Prostate gland (tissue), 2 donors: Measurements from ENCODE around the gene MAP3K7. TPM values are rescaled to one million over a fixed set of nuclear protein-coding genes. Genes with fewer than 3 reads are reported as not detected.

Experiments used
- DNase-seq: peaks from one replicate; pipeline ENCODE4 v3.0.0-alpha.2; 2019; ENCODE audit warnings: low spot score
- H3K27ac ChIP-seq, 2 donors: fragments of 200-600 bp; sonication (generic); 2 replicates each; pipeline ENCODE4 v1.5.1; 2017 to 2019
- H3K27me3 ChIP-seq: fragments of 200-600 bp; sonication (generic); replicated peaks from 2 replicates; pipeline ENCODE4 v1.5.1; 2019; ENCODE audit not compliant: insufficient read depth
- H3K36me3 ChIP-seq, 2 donors: fragments of 200-600 bp; sonication (generic); 1 replicate in 1 of 2; 2 replicates in 1 of 2; pipeline versions ENCODE4 v1.5.1 to v1.8.1; 2017 to 2019
- H3K4me1 ChIP-seq: fragments of 200-600 bp; sonication (generic); replicated peaks from 2 replicates; pipeline ENCODE4 v1.5.1; 2019
- H3K4me3 ChIP-seq, 2 donors: fragments of 200-600 bp; sonication (generic); 2 replicates each; pipeline ENCODE4 v1.5.1; 2017 to 2019
- H3K9me3 ChIP-seq: fragments of 200-600 bp; sonication (generic); 2 replicates; pipeline ENCODE4 v1.5.1; 2017
- POLR2A ChIP-seq: fragments of 450-650 bp; IDR thresholded peaks from one replicate; pipeline ENCODE4 v1.6.1; 2016; ENCODE audit warnings: antibody characterized with exemption, mild to moderate bottlenecking
- POLR2AphosphoS5 ChIP-seq: sonication (generic); formaldehyde crosslinking; IDR thresholded peaks from one replicate; pipeline ENCODE4 v1.6.1; 2017; ENCODE audit warnings: antibody characterized with exemption
- WGBS: methylation state at CpG from one replicate; pipeline ENCODE4 v1.1.5; 2018; 5-methylcytosine and 5-hydroxymethylcytosine counted together
- intact Hi-C: fragments of 100-400 bp; cut with DNase I; formaldehyde crosslinking; loops from one replicate; pipeline ENCODE4 v1.14.2; 2022
- total RNA-seq, 2 donors: library from RNA; depleted of rRNA; stranded (reverse); fragments of >200 nt; gene quantifications; one replicate each; pipeline ENCODE4 v1.1.0, GENCODE V29; 2016
- TF ChIP-seq, protein P1 (sequence below), 4 experiments: fragments of 200-600 bp in 2 of 4; fragments of 450-650 bp in 2 of 4; sonication (generic) in 2 of 4; IDR thresholded peaks; 1 replicate in 3 of 4; 2 replicates in 1 of 4; pipeline ENCODE4 v1.5.1; 2016 to 2019; ENCODE audit warnings: antibody characterized with exemption in 4 of 4, mild to moderate bottlenecking in 2 of 4, moderate library complexity in 2 of 4

MAP3K7 gene
- total RNA-seq, 2 donors from 2014 or later: 22.2 to 31.0 TPM

DNA sequence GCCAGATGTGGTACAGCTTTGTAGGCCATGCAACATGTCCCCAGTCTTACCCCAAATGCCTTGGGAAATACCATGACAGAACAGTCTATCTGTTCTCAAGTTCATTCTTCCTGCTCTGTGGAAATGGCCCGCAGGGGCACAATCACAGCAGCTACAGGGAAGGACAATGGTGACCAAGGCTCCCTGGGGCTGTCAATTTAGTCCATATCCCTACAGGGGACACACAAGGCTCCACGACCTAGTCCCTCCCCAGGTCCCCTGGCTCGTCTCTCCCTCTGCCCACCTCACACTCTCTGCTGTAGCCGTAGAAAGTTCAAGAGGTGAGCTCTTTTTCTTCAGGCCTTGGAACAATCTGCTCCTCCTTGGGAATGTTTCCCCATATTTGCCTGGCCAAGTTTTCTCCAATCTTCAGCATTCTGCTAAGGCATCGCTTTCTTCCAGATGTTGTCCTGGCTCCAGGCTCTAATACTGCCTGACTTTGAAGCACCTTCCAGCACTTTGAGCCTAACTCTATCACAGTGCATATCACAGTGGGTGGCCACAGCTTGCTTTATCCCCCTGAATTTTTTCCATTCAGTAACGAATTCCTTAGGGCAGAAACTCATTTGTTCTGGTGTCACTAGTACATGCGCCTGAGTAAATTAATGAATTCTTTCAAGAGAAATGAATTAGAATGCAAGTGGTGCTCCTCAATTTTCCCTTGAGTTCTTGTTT lies 92.6 kb downstream of the MAP3K7 start:
- TF ChIP-seq, protein P1, sequence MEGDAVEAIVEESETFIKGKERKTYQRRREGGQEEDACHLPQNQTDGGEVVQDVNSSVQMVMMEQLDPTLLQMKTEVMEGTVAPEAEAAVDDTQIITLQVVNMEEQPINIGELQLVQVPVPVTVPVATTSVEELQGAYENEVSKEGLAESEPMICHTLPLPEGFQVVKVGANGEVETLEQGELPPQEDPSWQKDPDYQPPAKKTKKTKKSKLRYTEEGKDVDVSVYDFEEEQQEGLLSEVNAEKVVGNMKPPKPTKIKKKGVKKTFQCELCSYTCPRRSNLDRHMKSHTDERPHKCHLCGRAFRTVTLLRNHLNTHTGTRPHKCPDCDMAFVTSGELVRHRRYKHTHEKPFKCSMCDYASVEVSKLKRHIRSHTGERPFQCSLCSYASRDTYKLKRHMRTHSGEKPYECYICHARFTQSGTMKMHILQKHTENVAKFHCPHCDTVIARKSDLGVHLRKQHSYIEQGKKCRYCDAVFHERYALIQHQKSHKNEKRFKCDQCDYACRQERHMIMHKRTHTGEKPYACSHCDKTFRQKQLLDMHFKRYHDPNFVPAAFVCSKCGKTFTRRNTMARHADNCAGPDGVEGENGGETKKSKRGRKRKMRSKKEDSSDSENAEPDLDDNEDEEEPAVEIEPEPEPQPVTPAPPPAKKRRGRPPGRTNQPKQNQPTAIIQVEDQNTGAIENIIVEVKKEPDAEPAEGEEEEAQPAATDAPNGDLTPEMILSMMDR (IDR thresholded peaks at IDR 0.05): no peak
- TF ChIP-seq POLR2A (no peak), POLR2AphosphoS5 (no peak)
- Histone ChIP-seq H3K27me3 (no peaks in the 10 kb centered on the region), H3K9me3 (no peaks in the 10 kb centered on the region), H3K4me3 (no peak overlapping the region), H3K36me3 (no peaks in the 10 kb centered on the region), H3K4me1 (no peaks in the 10 kb centered on the region), H3K27ac (no peak overlapping the region)
- 58% methylated on average over 7 of the region's 7 CpGs for WGBS
- intact Hi-C loops: no loop called here
- no peak for DNase-seq

DNA sequence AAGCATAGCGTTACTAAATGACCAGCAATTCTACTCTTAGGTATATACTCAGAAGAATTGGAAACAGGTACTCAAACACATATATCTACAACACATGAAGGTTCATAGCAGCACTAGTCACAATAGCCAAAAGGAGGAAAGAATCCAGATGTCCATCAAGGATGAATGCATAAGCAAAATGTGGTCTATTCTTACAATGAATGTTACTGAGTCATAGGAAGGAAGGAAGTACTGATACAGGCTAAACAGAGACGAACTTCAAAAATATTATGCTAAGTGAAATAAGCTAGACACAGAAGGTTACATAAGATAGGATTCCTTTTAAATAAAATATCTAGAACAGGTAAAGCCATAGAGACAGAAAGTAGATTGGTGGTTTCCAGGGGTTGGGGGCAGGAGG lies 93.5 kb downstream of the MAP3K7 start:
- intact Hi-C loops: no loop called here
- TF ChIP-seq POLR2A: no peak
- no peak for TF ChIP-seq POLR2AphosphoS5
- TF ChIP-seq, protein P1 (IDR thresholded peaks at IDR 0.05): no peak
- H3K4me1 ChIP-seq: no peaks in the 10 kb centered on the region
- no peaks in the 10 kb centered on the region for H3K9me3 ChIP-seq
- no peak overlapping the region for H3K27ac ChIP-seq
- DNase-seq: no peak
- WGBS: 84% methylated on average over 2 of the region's 2 CpGs
- no peak overlapping the region for H3K4me3 ChIP-seq
- H3K27me3 ChIP-seq: no peaks in the 10 kb centered on the region
- no peaks in the 10 kb centered on the region for H3K36me3 ChIP-seq

GRCh38 chr6:90492798-90493197 lies 94.1 kb downstream of the MAP3K7 start:
- intact Hi-C loops: no loop called here
- H3K4me3 ChIP-seq: no peak overlapping the region
- no peaks in the 10 kb centered on the region for H3K4me1 ChIP-seq
- no peaks in the 10 kb centered on the region for H3K27me3 ChIP-seq
- DNase-seq: no peak
- H3K9me3 ChIP-seq: no peaks in the 10 kb centered on the region
- no peaks in the 10 kb centered on the region for H3K36me3 ChIP-seq
- TF ChIP-seq POLR2A: no peak
- TF ChIP-seq, protein P1 (IDR thresholded peaks at IDR 0.05): no peak
- TF ChIP-seq POLR2AphosphoS5: no peak
- H3K27ac ChIP-seq: no peak overlapping the region
- 91% methylated on average over 6 of the region's 6 CpGs for WGBS

DNA sequence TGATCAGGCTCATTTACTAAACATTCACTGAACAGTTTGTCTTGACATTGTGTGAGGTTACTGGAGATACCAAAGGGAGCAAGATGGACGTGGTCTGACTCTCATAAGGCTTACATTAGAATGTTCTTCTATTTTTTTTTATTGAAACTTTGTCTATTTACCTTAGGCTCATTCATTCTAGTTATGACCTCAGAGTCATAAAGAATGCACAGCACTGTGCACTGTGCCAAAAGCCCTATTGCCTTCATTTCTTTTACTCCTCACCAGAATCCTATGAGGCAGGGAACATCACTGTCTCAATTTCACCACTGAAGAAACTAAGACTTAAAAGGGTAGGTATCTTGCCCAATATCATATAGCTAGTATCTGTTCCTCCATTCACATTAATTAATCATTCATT lies 94.5 kb downstream of the MAP3K7 start:
- TF ChIP-seq, protein P1 (IDR thresholded peaks at IDR 0.05): no peak
- TF ChIP-seq POLR2A (no peak), POLR2AphosphoS5 (no peak)
- H3K27me3 ChIP-seq: no peaks in the 10 kb centered on the region
- no peak overlapping the region for H3K4me3 ChIP-seq
- no peak overlapping the region for H3K27ac ChIP-seq
- no peak for DNase-seq
- H3K9me3 ChIP-seq: no peaks in the 10 kb centered on the region
- 38% methylated on average over 1 of the region's 1 CpG for WGBS
- intact Hi-C loops: no loop called here
- no peaks in the 10 kb centered on the region for H3K4me1 ChIP-seq
- H3K36me3 ChIP-seq: no peaks in the 10 kb centered on the region

- H3K9me3 ChIP-seq: no peaks in the 10 kb centered on the region
- H3K36me3 ChIP-seq: no peaks in the 10 kb centered on the region
- no peaks in the 10 kb centered on the region for H3K4me1 ChIP-seq
- intact Hi-C loops: no loop called here
- TF ChIP-seq, protein P1 (IDR thresholded peaks at IDR 0.05): no peak
- TF ChIP-seq POLR2AphosphoS5: no peak
- no peak for TF ChIP-seq POLR2A
- no peak overlapping the region for H3K4me3 ChIP-seq
- no peak overlapping the region for H3K27ac ChIP-seq
- no peaks in the 10 kb centered on the region for H3K27me3 ChIP-seq
- 47% methylated on average over 4 of the region's 4 CpGs for WGBS
- no peak for DNase-seq
These were observed 96.7 kb downstream of the MAP3K7 start for GRCh38 chr6:90490030-90490716.
